Thymus (tissue), 11 donors: ENCODE measurements around the gene PCBP2. TPM values are rescaled to one million over a fixed set of nuclear protein-coding genes. Genes with fewer than 3 reads are reported as not detected.
A peak's percentile ranks its signal among the peaks of the same experiment; 100 is the strongest.

Experiments
- DNase-seq, 9 donors: peaks; one replicate each; pipeline ENCODE4 v3.0.0-alpha.2; 2013; ENCODE audit warnings: low spot score in 9 of 9, low read depth in 6 of 9, missing footprints in 1 of 9
- H3K27ac ChIP-seq, 2 donors: one replicate each; pipeline ENCODE4 v1.5.1; 2013; ENCODE audit warnings: control low read depth in 1 of 2, low read depth in 1 of 2, low read length in 1 of 2, mild to moderate bottlenecking in 1 of 2, moderate library complexity in 1 of 2
- H3K27me3 ChIP-seq, 2 donors: one replicate each; pipeline ENCODE4 v1.5.1; 2013; ENCODE audit warnings: low read length in 1 of 2; ENCODE audit not compliant: control insufficient read depth in 2 of 2, insufficient read depth in 1 of 2
- H3K36me3 ChIP-seq, 2 donors: one replicate each; pipeline ENCODE4 v1.5.1; 2013; ENCODE audit warnings: low read length in 1 of 2, mild to moderate bottlenecking in 1 of 2, moderate library complexity in 1 of 2; ENCODE audit not compliant: control insufficient read depth in 2 of 2, insufficient read depth in 2 of 2
- H3K4me1 ChIP-seq, 2 donors: one replicate each; pipeline ENCODE4 v1.5.1; 2013; ENCODE audit warnings: low read length in 2 of 2; ENCODE audit not compliant: control insufficient read depth in 2 of 2, insufficient read depth in 2 of 2
- H3K4me3 ChIP-seq, 2 donors: one replicate each; pipeline ENCODE4 v1.5.1; 2013; ENCODE audit warnings: low read length in 2 of 2, control low read depth in 1 of 2, mild to moderate bottlenecking in 1 of 2
- H3K9me3 ChIP-seq, 2 donors: one replicate each; pipeline ENCODE4 v1.5.1; 2013; ENCODE audit warnings: low read length in 1 of 2, mild to moderate bottlenecking in 1 of 2; ENCODE audit not compliant: control insufficient read depth in 2 of 2, insufficient read depth in 1 of 2
- WGBS: extraction: QIAGEN DNeasy Blood & Tissue Kit; methylation state at CpG from one replicate; pipeline ENCODE4 v1.1.7; 2013; 5-methylcytosine and 5-hydroxymethylcytosine counted together
- polyA plus RNA-seq: library from polyadenylated mRNA; stranded (reverse); fragments of 200-250 nt; gene quantifications from one replicate; pipeline ENCODE4 v1.2.3, GENCODE V29; 2013
- total RNA-seq: library from RNA; stranded (reverse); fragments of 120-200 nt; gene quantifications from one replicate; pipeline ENCODE4 v1.2.4, GENCODE V29; 2013
- donor health status: healthy.

PCBP2 gene
- total and polyA plus RNA-seq, 2 donors = 263 to 606 TPM

- H3K27me3 ChIP-seq = no peaks in the 10 kb centered on the region
- WGBS = 98% methylated on average over 9 of the region's 9 CpGs
- no peak within 1 kb of the TSS for H3K27ac ChIP-seq
- peaks cover 5 to 14% of the 10 kb centered on the region in 2 donors for H3K4me1 ChIP-seq
- no peak within 1 kb of the TSS for H3K4me3 ChIP-seq
- DNase-seq = no peak
- no peaks in the 10 kb centered on the region for H3K9me3 ChIP-seq
- H3K36me3 ChIP-seq = peaks cover 38 to 47% of the 10 kb centered on the region in 2 donors
These were observed 55.1 kb downstream of the PCBP2 start, which contains the start of gene NPFF for GRCh38 chr12:53506881-53507602. TSS of gene NPFF (minus strand) at chr12:53507484. CDS start at chr12:53507474, 10 bp downstream.

- Histone ChIP-seq H3K4me1 (peaks cover 2 to 9% of the 10 kb centered on the region in 2 donors), H3K27ac (no peak overlapping the region), H3K4me3 (no peak overlapping the region), H3K9me3 (no peaks in the 10 kb centered on the region), H3K36me3 (peaks cover 42 to 52% of the 10 kb centered on the region in 2 donors), H3K27me3 (no peaks in the 10 kb centered on the region)
- no peak for DNase-seq
- WGBS = 96% methylated on average over 4 of the region's 4 CpGs
These were observed 55.6 kb downstream of the PCBP2 start for GRCh38 chr12:53507603-53507885.

- Histone ChIP-seq H3K4me1 (peaks cover 2 to 7% of the 10 kb centered on the region in 2 donors), H3K27ac (peak overlapping the region in 1 of 2 donors; percentile 18), H3K4me3 (no peak overlapping the region), H3K9me3 (no peaks in the 10 kb centered on the region), H3K27me3 (no peaks in the 10 kb centered on the region), H3K36me3 (peaks cover 47 to 63% of the 10 kb centered on the region in 2 donors)
- peak; percentile 52 to 92 (median 80) for DNase-seq
- WGBS = 42% methylated on average over 7 of the region's 7 CpGs
These were observed 56.8 kb downstream of the PCBP2 start for GRCh38 chr12:53508534-53509170.

DNA sequence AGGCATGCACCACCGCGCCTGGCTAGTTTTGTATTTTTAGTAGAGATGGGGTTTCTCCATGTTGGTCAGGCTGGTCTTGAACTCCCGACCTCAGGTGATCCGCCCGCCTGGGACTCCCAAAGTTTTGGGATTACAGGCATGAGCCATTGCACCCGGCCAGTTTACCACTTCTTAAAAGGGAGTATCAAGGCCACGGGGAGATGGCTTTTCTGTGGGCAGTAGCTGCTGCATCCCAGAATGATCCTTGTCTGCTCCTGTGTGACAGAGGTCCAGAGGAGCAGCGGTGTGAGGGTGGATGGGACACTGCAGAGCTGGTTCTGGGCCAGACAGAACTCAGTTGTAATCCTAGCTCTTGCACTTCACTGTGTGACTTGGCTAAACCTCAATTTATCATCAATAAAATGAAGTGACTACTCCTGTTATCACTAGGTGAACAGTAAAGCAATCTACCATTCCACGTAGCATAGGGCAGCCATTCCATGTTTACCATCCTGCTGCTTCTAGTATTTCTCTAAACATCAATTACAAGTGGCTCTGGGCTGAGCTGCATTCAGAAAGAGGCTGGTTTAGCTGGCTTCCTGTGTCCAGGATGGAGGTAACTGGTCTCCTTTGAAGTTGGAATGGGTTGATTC lies 58.4 kb downstream of the PCBP2 start:
- no peak overlapping the region for H3K27ac ChIP-seq
- H3K27me3 ChIP-seq = no peaks in the 10 kb centered on the region
- no peaks in the 10 kb centered on the region for H3K9me3 ChIP-seq
- peaks cover 50 to 69% of the 10 kb centered on the region in 2 donors for H3K36me3 ChIP-seq
- no peak overlapping the region for H3K4me3 ChIP-seq
- DNase-seq = no peak
- WGBS = 97% methylated on average over 9 of the region's 9 CpGs
- H3K4me1 ChIP-seq = peaks cover 2 to 7% of the 10 kb centered on the region in 2 donors

DNA sequence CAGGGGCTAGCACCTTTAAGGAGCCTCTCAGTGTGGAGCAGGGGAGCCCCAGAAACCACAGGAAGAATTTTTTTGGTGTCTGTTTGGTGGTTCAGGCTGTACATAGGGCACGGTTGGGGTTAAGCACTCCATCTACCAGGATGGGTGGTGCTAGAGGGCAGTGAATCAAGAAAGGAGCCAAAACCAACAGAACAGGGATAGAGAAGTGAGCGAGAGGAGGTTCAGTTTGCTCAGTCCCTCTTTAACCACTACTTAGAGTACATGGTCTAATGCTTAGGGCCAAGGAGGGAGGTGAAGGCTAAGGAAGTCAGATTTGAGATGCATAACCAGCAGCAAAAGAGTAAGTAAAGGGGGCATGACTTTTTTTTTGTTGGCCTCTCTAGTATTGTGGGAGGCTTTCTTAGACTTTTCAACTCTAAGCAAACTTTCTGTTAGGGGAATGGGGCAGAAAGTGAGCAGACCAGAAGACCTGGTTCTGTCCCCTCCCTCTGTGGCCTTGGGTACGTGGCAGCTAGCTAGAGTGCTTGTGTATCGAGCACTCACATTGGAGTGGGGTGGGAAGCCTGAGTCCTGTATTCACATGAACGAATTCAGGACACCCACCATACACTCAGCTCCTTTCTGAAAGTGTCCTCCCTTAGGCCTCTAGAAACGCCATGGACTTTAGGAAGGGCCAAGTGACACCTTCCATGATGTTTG lies 62.0 kb downstream of the PCBP2 start:
- no peak overlapping the region for H3K4me3 ChIP-seq
- H3K27me3 ChIP-seq = no peaks in the 10 kb centered on the region
- H3K27ac ChIP-seq = no peak overlapping the region
- DNase-seq = no peak
- H3K9me3 ChIP-seq = no peaks in the 10 kb centered on the region
- 91% methylated on average over 6 of the region's 6 CpGs for WGBS
- H3K4me1 ChIP-seq = peaks cover under 1 to 1% of the 10 kb centered on the region in 2 donors
- H3K36me3 ChIP-seq = peaks cover 54 to 72% of the 10 kb centered on the region in 2 donors

DNA sequence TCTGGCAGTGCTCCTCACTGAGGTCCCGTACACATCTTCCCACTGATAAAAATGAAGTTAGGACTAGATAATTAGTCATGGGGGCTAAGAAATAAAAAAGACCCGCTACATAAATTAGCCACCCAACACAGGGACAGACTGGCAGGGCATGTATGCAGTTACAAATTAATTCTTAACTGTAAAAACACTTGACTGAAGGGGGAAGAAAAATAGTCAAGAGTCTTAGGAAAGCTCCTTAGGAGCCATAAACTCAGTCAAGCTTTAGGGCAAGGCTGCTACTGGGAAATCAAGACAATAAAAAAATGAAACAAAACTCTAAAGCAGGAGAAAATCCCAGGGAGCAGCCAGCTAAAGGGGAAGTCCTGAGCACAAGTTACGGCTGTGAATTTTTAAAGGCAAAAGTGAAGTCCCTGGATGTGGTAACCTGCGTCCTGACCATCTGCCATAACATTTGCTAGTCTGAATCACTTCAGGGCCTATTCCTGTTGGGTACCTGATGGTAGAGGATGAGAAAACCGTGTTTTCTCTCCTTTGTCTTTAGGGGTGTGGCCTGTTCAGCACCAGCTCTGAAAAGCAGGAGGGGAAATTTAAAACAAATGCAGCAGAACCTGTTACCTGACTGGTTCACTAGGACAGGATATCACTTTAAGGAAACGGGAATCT lies 62.9 kb downstream of the PCBP2 start:
- no peaks in the 10 kb centered on the region for H3K4me1 ChIP-seq
- H3K4me3 ChIP-seq = no peak overlapping the region
- DNase-seq = no peak
- no peak overlapping the region for H3K27ac ChIP-seq
- no peaks in the 10 kb centered on the region for H3K27me3 ChIP-seq
- H3K9me3 ChIP-seq = no peaks in the 10 kb centered on the region
- peaks cover 58 to 81% of the 10 kb centered on the region in 2 donors for H3K36me3 ChIP-seq
- 97% methylated on average over 6 of the region's 6 CpGs for WGBS

- no peak for DNase-seq
- Histone ChIP-seq H3K4me1 (no peaks in the 10 kb centered on the region), H3K27ac (no peak overlapping the region), H3K4me3 (no peak overlapping the region), H3K36me3 (peaks cover 62 to 86% of the 10 kb centered on the region in 2 donors), H3K27me3 (no peaks in the 10 kb centered on the region), H3K9me3 (no peaks in the 10 kb centered on the region)
- WGBS = 95% methylated on average over 2 of the region's 2 CpGs
These were observed 63.4 kb downstream of the PCBP2 start for GRCh38 chr12:53515291-53515680.

DNA sequence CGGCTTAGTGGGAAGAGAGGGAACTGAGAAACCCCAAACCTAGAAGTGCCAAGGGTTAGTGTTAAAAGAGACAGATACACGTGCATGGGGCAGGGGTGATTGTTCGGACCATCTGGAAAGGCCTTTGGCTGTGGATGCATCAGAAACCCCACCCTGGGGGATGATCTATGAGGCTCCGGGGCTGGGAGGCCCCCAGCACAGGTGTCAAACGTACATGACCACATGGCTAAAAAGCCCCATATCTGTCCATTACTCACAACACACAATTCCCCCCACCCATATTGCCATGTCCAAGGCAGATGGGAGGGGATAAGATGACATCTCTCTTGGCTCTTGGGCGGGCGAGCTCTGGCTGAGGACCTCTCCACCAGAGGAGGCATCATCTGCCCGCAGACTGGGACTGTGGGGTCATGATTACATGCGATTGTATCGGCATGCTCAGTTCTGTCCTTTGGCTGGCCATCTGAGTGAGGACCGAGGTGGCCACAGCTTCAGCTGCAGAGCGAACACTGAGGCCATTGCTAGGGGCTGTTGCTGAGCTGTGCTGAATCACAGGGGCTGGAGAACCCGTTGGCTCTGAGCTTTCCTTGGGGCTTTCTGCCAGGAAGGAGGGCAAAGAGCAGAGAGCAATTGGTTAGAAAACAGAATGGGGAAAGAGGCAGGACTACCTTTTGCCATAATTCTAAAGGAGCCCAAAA lies 65.0 kb downstream of the PCBP2 start:
- DNase-seq = no peak
- WGBS = 97% methylated on average over 13 of the region's 13 CpGs
- Histone ChIP-seq H3K36me3 (peaks cover 62 to 87% of the 10 kb centered on the region in 2 donors), H3K9me3 (no peaks in the 10 kb centered on the region), H3K27me3 (no peaks in the 10 kb centered on the region), H3K4me3 (no peak overlapping the region), H3K27ac (no peak overlapping the region), H3K4me1 (no peaks in the 10 kb centered on the region)
